PC-3 (cell line): ENCODE results near the gene SPATA17. TPM values are rescaled to one million over a fixed set of nuclear protein-coding genes. Genes with fewer than 3 reads are reported as not detected.
A peak's percentile ranks its signal among the peaks of the same experiment; 100 is the strongest.

ENCODE experiments used
- ATAC-seq: fragments of 200-7000 bp; cut with Tn5 transposase; 2 replicates; pipeline ENCODE4 v1.9.1; 2020; ENCODE audit warnings: mild to moderate bottlenecking, moderate library complexity
- BruUV-seq: library from RNA; stranded (reverse); fragments of 400-500 nt; replicated peaks from 2 replicates; lab custom pipeline; 2021; lab: Mats Ljungman, UMichigan
- CTCF ChIA-PET: fragments of 300-600 bp; sonication (Branson Sonifier 250); formaldehyde crosslinking; loops from one replicate; lab custom pipeline; 2022; ENCODE audit warnings: antibody characterized with exemption; lab: Charles Lee
- POLR2A ChIA-PET: fragments of 300-600 bp; sonication (Branson Sonifier 250); formaldehyde crosslinking; loops from one replicate; lab custom pipeline; 2022; ENCODE audit warnings: antibody characterized with exemption; ENCODE audit not compliant: unreplicated experiment; lab: Charles Lee
- DNase-seq: peaks from one replicate; pipeline ENCODE4 v3.0.0-alpha.2; 2015
- H2AFZ ChIP-seq: fragments of 300-600 bp; sonication (generic); 2 replicates; pipeline ENCODE4 v1.6.0; 2016; ENCODE audit warnings: antibody characterized with exemption, low read length
- H3F3A ChIP-seq: fragments of 300-600 bp; sonication (generic); one replicate; pipeline ENCODE4 v1.6.0; 2017; ENCODE audit warnings: antibody characterized with exemption, low read length, control low read depth, mild to moderate bottlenecking; ENCODE audit not compliant: unreplicated experiment
- H3K27ac ChIP-seq: fragments of 300-600 bp; sonication (generic); 2 replicates; pipeline ENCODE4 v1.5.1; 2016; ENCODE audit warnings: mild to moderate bottlenecking, low read length
- H3K27me3 ChIP-seq: fragments of 300-600 bp; sonication (generic); 2 replicates; pipeline ENCODE4 v1.6.1; 2016; ENCODE audit warnings: low read length, mixed read lengths
- H3K36me3 ChIP-seq: fragments of 300-600 bp; sonication (generic); 2 replicates; pipeline ENCODE4 v1.6.1; 2016; ENCODE audit warnings: low read depth, mixed run types, low read length, mixed read lengths
- H3K4me1 ChIP-seq: fragments of 300-600 bp; sonication (generic); 2 replicates; pipeline ENCODE4 v1.5.1; 2016; ENCODE audit warnings: low read length; ENCODE audit not compliant: insufficient read depth
- H3K4me2 ChIP-seq: fragments of 300-600 bp; sonication (generic); 2 replicates; pipeline ENCODE4 v1.6.0; 2016; ENCODE audit warnings: low read length
- H3K4me3 ChIP-seq: fragments of 300-600 bp; sonication (generic); 2 replicates; pipeline ENCODE4 v1.5.1; 2016; ENCODE audit warnings: mild to moderate bottlenecking, low read length, mixed read lengths
- H3K79me2 ChIP-seq: fragments of 300-600 bp; sonication (generic); 2 replicates; pipeline ENCODE4 v1.6.1; 2017; ENCODE audit warnings: low read length, mixed read lengths
- H3K9ac ChIP-seq: fragments of 300-600 bp; sonication (generic); 2 replicates; pipeline ENCODE4 v1.6.0; 2016; ENCODE audit warnings: mild to moderate bottlenecking, low read length
- H3K9me2 ChIP-seq: fragments of 300-600 bp; sonication (generic); replicated peaks from 2 replicates; pipeline ENCODE4 v1.6.1; 2016; ENCODE audit warnings: mixed run types, low read length, mixed read lengths
- H3K9me3 ChIP-seq: fragments of 300-600 bp; sonication (generic); 2 replicates; pipeline ENCODE4 v1.6.1; 2016; ENCODE audit warnings: low read length, mixed read lengths
- H4K20me1 ChIP-seq: fragments of 300-600 bp; sonication (generic); 2 replicates; pipeline ENCODE4 v1.6.1; 2016; ENCODE audit warnings: low read length, mixed read lengths
- CTCF ChIP-seq: fragments of 300-600 bp; sonication (generic); conservative IDR thresholded peaks from 2 replicates; pipeline ENCODE4 v1.5.1; 2017; ENCODE audit warnings: antibody characterized with exemption, low read depth, mild to moderate bottlenecking, low read length
- EZH2 ChIP-seq: fragments of 300-600 bp; sonication (generic); IDR thresholded peaks from one replicate; pipeline ENCODE4 v1.6.1; 2017; ENCODE audit warnings: antibody characterized with exemption, mild to moderate bottlenecking, low read length; ENCODE audit not compliant: unreplicated experiment
- EZH2phosphoT487 ChIP-seq: fragments of 300-600 bp; sonication (generic); IDR thresholded peaks from 2 replicates; pipeline ENCODE4 v1.6.1; 2018; ENCODE audit warnings: mild to moderate bottlenecking, antibody characterized with exemption, low read length, borderline replicate concordance
- intact Hi-C: fragments of 100-400 bp; cut with micrococcal nuclease; formaldehyde crosslinking; loops from 2 replicates; pipeline ENCODE4 v1.9.0; 2023
- total RNA-seq: library from RNA; depleted of rRNA; stranded (reverse); fragments of >200 nt; gene quantifications from 2 replicates; pipeline ENCODE4 v1.2.3, GENCODE V29; 2014

Gene SPATA17
- total RNA-seq, 1 experiment from 2014 or later = 3.3 TPM

- no peak for ATAC-seq
- Histone ChIP-seq H3K4me2 (no peak overlapping the region), H3K4me3 (no peak overlapping the region), H3K4me1 (peaks cover 12% of the 10 kb centered on the region), H4K20me1 (no peaks in the 10 kb centered on the region), H3F3A (no peaks in the 10 kb centered on the region), H3K9me2 (no peaks in the 10 kb centered on the region), H3K36me3 (no peaks in the 10 kb centered on the region), H2AFZ (no peak overlapping the region), H3K9ac (no peak overlapping the region), H3K79me2 (no peaks in the 10 kb centered on the region), H3K27me3 (no peaks in the 10 kb centered on the region), H3K9me3 (no peaks in the 10 kb centered on the region), H3K27ac (no peak overlapping the region)
- DNase-seq = no peak
- TF ChIP-seq CTCF = no peak
- no peak for TF ChIP-seq EZH2
- TF ChIP-seq EZH2phosphoT487 = no peak
- no TSS peak for BruUV-seq
- ChIA-PET CTCF (no interaction called here), POLR2A (no interaction called here)
- intact Hi-C loops = no loop called here
Measured at GRCh38 chr1:217876896-217877295, 245.8 kb downstream of the SPATA17 start.

- Histone ChIP-seq H3K4me2 (no peak overlapping the region), H2AFZ (no peak overlapping the region), H3K4me1 (peaks cover 15% of the 10 kb centered on the region), H3F3A (no peaks in the 10 kb centered on the region), H4K20me1 (no peaks in the 10 kb centered on the region), H3K27ac (no peak overlapping the region), H3K9me2 (no peaks in the 10 kb centered on the region), H3K36me3 (no peaks in the 10 kb centered on the region), H3K79me2 (no peaks in the 10 kb centered on the region), H3K4me3 (no peak overlapping the region), H3K9ac (no peak overlapping the region), H3K9me3 (no peaks in the 10 kb centered on the region), H3K27me3 (no peaks in the 10 kb centered on the region)
- ChIA-PET CTCF (no interaction called here), POLR2A (no interaction called here)
- DNase-seq (peak; percentile 33), ATAC-seq (no peak; the same call in 1 of the 2 replicates)
- intact Hi-C loops = no loop called here
- BruUV-seq = no TSS peak
- no peak for TF ChIP-seq CTCF
Measured at GRCh38 chr1:217881131-217881543, 250.0 kb downstream of the SPATA17 start.

- ATAC-seq = peak; percentile 45
- BruUV-seq = no TSS peak
- no peak for TF ChIP-seq EZH2phosphoT487
- peak; percentile 47 for TF ChIP-seq CTCF
Measured at GRCh38 chr1:217881607-217882332, 250.6 kb downstream of the SPATA17 start.

More at GRCh38 chr1:217881607-217882332, 250.6 kb downstream of the SPATA17 start:
- Histone ChIP-seq H3K9me2 (no peaks in the 10 kb centered on the region), H3K27me3 (no peaks in the 10 kb centered on the region), H3K36me3 (no peaks in the 10 kb centered on the region), H3K4me1 (peaks cover 15% of the 10 kb centered on the region), H3K79me2 (no peaks in the 10 kb centered on the region), H2AFZ (no peak overlapping the region), H3F3A (no peaks in the 10 kb centered on the region), H3K4me2 (no peak overlapping the region), H3K9me3 (no peaks in the 10 kb centered on the region), H3K4me3 (no peak overlapping the region), H4K20me1 (no peaks in the 10 kb centered on the region), H3K27ac (no peak overlapping the region), H3K9ac (no peak overlapping the region)
- peak; percentile 45 for DNase-seq
- ChIA-PET POLR2A (no interaction called here), CTCF (interaction anchor here (0.7 kb wide), 1 partner anchor 32 kb away, joined by 3 read pairs; no protein-coding TSS in a partner anchor)
- intact Hi-C loops = no loop called here
